Karpas-422 (cell line): Measurements from ENCODE around the gene CROT. TPM values are rescaled to one million over a fixed set of nuclear protein-coding genes. Genes with fewer than 3 reads are reported as not detected.

Experiments
- DNase-seq: peaks from one replicate; pipeline ENCODE4 v3.0.0-alpha.2; 2015
- H2AFZ ChIP-seq: fragments of 200-600 bp; sonication (generic); 2 replicates; pipeline ENCODE4 v1.6.1; 2014; ENCODE audit warnings: antibody characterized with exemption, low read length, mixed read lengths
- H3K27ac ChIP-seq: fragments of 200-600 bp; sonication (generic); 2 replicates; pipeline ENCODE4 v1.5.1; 2014; ENCODE audit warnings: mild to moderate bottlenecking, low read length, moderate library complexity
- H3K27me3 ChIP-seq: fragments of 200-600 bp; sonication (generic); 2 replicates; pipeline ENCODE4 v1.6.1; 2014; ENCODE audit warnings: low read length, mixed read lengths
- H3K36me3 ChIP-seq: fragments of 200-600 bp; sonication (generic); 2 replicates; pipeline ENCODE4 v1.6.1; 2014; ENCODE audit warnings: low read length, mixed read lengths; ENCODE audit not compliant: insufficient read depth
- H3K4me1 ChIP-seq: fragments of 200-600 bp; sonication (generic); 2 replicates; pipeline ENCODE4 v1.6.1; 2014; ENCODE audit warnings: mild to moderate bottlenecking, low read length, mixed read lengths
- H3K4me2 ChIP-seq: fragments of 200-600 bp; sonication (generic); 2 replicates; pipeline ENCODE4 v1.6.1; 2014; ENCODE audit warnings: low read length, low read depth, mild to moderate bottlenecking; ENCODE audit not compliant: poor library complexity, severe bottlenecking
- H3K4me3 ChIP-seq: fragments of 200-600 bp; sonication (generic); 2 replicates; pipeline ENCODE4 v1.5.1; 2014; ENCODE audit warnings: mild to moderate bottlenecking, antibody characterized with exemption, low read length, mixed read lengths
- H3K79me2 ChIP-seq: fragments of 200-600 bp; sonication (generic); 2 replicates; pipeline ENCODE4 v1.6.1; 2014; ENCODE audit warnings: mild to moderate bottlenecking, low read length, mixed read lengths
- H3K9ac ChIP-seq: fragments of 200-600 bp; sonication (generic); 2 replicates; pipeline ENCODE4 v1.6.0; 2014; ENCODE audit warnings: low read length
- H3K9me2 ChIP-seq: fragments of 200-600 bp; sonication (generic), shearing (Covaris generic); replicated peaks from 2 replicates; pipeline ENCODE4 v1.6.0; 2014; ENCODE audit warnings: mild to moderate bottlenecking, low read length, moderate library complexity; ENCODE audit not compliant: insufficient read depth
- H3K9me3 ChIP-seq: fragments of 300-700, 200-600 bp; sonication (generic); 2 replicates; pipeline ENCODE4 v1.6.1; 2014; ENCODE audit warnings: low read length, mixed read lengths
- H4K20me1 ChIP-seq: fragments of 200-600 bp; sonication (generic); 2 replicates; pipeline ENCODE4 v1.6.1; 2014; ENCODE audit warnings: mild to moderate bottlenecking, antibody characterized with exemption, low read length, low read depth; ENCODE audit not compliant: insufficient read depth
- total RNA-seq: library from RNA; depleted of rRNA; stranded (reverse); fragments of >200 nt; shearing (Covaris generic); gene quantifications from 2 replicates; pipeline ENCODE4 v1.2.3, GENCODE V29; 2014; ENCODE audit warnings: low replicate concordance

The CROT gene
- total RNA-seq, 1 experiment from 2014 or later: 15.3 TPM

GRCh38 chr7:87332321-87332720 lies 13.1 kb upstream of the CROT start:
- no peaks in the 10 kb centered on the region for H3K27me3 ChIP-seq
- 0 out of 2 replicates have a peak, but pooled peaks cover 6% of the 10 kb centered on the region for H3K36me3 ChIP-seq
- H3K4me2 ChIP-seq: no peak overlapping the region
- H3K9ac ChIP-seq: no peak overlapping the region
- no peaks in the 10 kb centered on the region for H3K4me1 ChIP-seq
- H2AFZ ChIP-seq: no peak overlapping the region
- no peaks in the 10 kb centered on the region for H3K9me2 ChIP-seq
- peak; percentile 21 for DNase-seq
- H3K27ac ChIP-seq: no peak overlapping the region
- H3K9me3 ChIP-seq: peaks cover 19% of the 10 kb centered on the region
- H4K20me1 ChIP-seq: no peaks in the 10 kb centered on the region
- H3K79me2 ChIP-seq: no peaks in the 10 kb centered on the region
- no peak overlapping the region for H3K4me3 ChIP-seq

- Histone ChIP-seq H3K4me1 (no peaks in the 10 kb centered on the region), H3K36me3 (peaks cover 19% of the 10 kb centered on the region; the same call in 1 of the 2 replicates), H3K4me3 (no peak overlapping the region), H3K9me3 (no peaks in the 10 kb centered on the region), H3K9ac (no peak overlapping the region), H3K4me2 (no peak overlapping the region), H3K27ac (no peak overlapping the region), H3K79me2 (no peaks in the 10 kb centered on the region), H2AFZ (no peak overlapping the region), H3K27me3 (no peaks in the 10 kb centered on the region), H4K20me1 (no peaks in the 10 kb centered on the region), H3K9me2 (no peaks in the 10 kb centered on the region)
- no peak for DNase-seq
Measured at GRCh38 chr7:87336136-87336535, 9.3 kb upstream of the CROT start.

GRCh38 chr7:87337331-87337730 lies 8.1 kb upstream of the CROT start:
- no peaks in the 10 kb centered on the region for H4K20me1 ChIP-seq
- DNase-seq: peak; percentile 34
- H3K27ac ChIP-seq: no peak overlapping the region
- H3K4me3 ChIP-seq: no peak overlapping the region
- no peaks in the 10 kb centered on the region for H3K9me3 ChIP-seq
- H3K9me2 ChIP-seq: no peaks in the 10 kb centered on the region
- no peak overlapping the region for H2AFZ ChIP-seq
- peaks cover 6% of the 10 kb centered on the region for H3K4me1 ChIP-seq
- no peak overlapping the region for H3K9ac ChIP-seq
- H3K79me2 ChIP-seq: peaks cover 10% of the 10 kb centered on the region
- no peaks in the 10 kb centered on the region for H3K27me3 ChIP-seq
- peaks cover 19% of the 10 kb centered on the region; the same call in 1 of the 2 replicates for H3K36me3 ChIP-seq
- H3K4me2 ChIP-seq: no peak overlapping the region

- no peaks in the 10 kb centered on the region for H3K27me3 ChIP-seq
- peaks cover 31% of the 10 kb centered on the region for H3K79me2 ChIP-seq
- H3K9me3 ChIP-seq: no peaks in the 10 kb centered on the region
- no peaks in the 10 kb centered on the region for H3K9me2 ChIP-seq
- H3K4me2 ChIP-seq: no peak overlapping the region
- no peak overlapping the region for H3K4me3 ChIP-seq
- H3K36me3 ChIP-seq: peaks cover 19% of the 10 kb centered on the region; the same call in 1 of the 2 replicates
- peak; percentile 28 for DNase-seq
- peaks cover 26% of the 10 kb centered on the region for H3K4me1 ChIP-seq
- no peak overlapping the region for H3K9ac ChIP-seq
- no peaks in the 10 kb centered on the region for H4K20me1 ChIP-seq
- no peak overlapping the region for H3K27ac ChIP-seq
- H2AFZ ChIP-seq: no peak overlapping the region
Measured at GRCh38 chr7:87339373-87339897, 6.0 kb upstream of the CROT start.

GRCh38 chr7:87341441-87341840 lies 4.0 kb upstream of the CROT start:
- Histone ChIP-seq H2AFZ (no peak overlapping the region), H3K4me2 (no peak overlapping the region), H3K9me3 (no peaks in the 10 kb centered on the region), H3K36me3 (peaks cover 13% of the 10 kb centered on the region; the same call in 1 of the 2 replicates), H3K9ac (no peak overlapping the region), H3K9me2 (no peaks in the 10 kb centered on the region), H3K27me3 (no peaks in the 10 kb centered on the region), H4K20me1 (no peaks in the 10 kb centered on the region), H3K79me2 (peaks cover 45% of the 10 kb centered on the region), H3K4me3 (no peak overlapping the region), H3K4me1 (peaks cover 32% of the 10 kb centered on the region), H3K27ac (no peak overlapping the region)
- DNase-seq: peak; percentile 35

GRCh38 chr7:87342231-87342630 lies 3.2 kb upstream of the CROT start:
- Histone ChIP-seq H2AFZ (no peak overlapping the region), H3K9me3 (no peaks in the 10 kb centered on the region), H3K36me3 (peaks cover 13% of the 10 kb centered on the region; the same call in 1 of the 2 replicates), H3K4me1 (peaks cover 40% of the 10 kb centered on the region), H3K9me2 (no peaks in the 10 kb centered on the region), H3K27ac (no peak overlapping the region), H4K20me1 (no peaks in the 10 kb centered on the region), H3K4me3 (no peak overlapping the region), H3K9ac (no peak overlapping the region), H3K27me3 (no peaks in the 10 kb centered on the region), H3K79me2 (peaks cover 51% of the 10 kb centered on the region), H3K4me2 (peak overlapping the region; percentile 96)
- DNase-seq: no peak

- no peaks in the 10 kb centered on the region for H3K9me3 ChIP-seq
- peak overlapping the region; percentile 87 for H3K4me3 ChIP-seq
- peak; percentile 63 for DNase-seq
- H3K79me2 ChIP-seq: peaks cover 55% of the 10 kb centered on the region
- peaks cover 23% of the 10 kb centered on the region for H3K36me3 ChIP-seq
- H3K9me2 ChIP-seq: no peaks in the 10 kb centered on the region
- peak overlapping the region; percentile 86 for H3K9ac ChIP-seq
- H3K4me1 ChIP-seq: peaks cover 41% of the 10 kb centered on the region
- H3K4me2 ChIP-seq: peak overlapping the region; percentile 96
- no peaks in the 10 kb centered on the region for H4K20me1 ChIP-seq
- H3K27me3 ChIP-seq: no peaks in the 10 kb centered on the region
- peak overlapping the region; percentile 78 for H3K27ac ChIP-seq
- 0 out of 2 replicates have a peak overlapping the region, but pooled peaks have one; percentile 36 for H2AFZ ChIP-seq
Measured at GRCh38 chr7:87344446-87344845, 1.0 kb upstream of the CROT start.

- Histone ChIP-seq H3K79me2 (peaks cover 57% of the 10 kb centered on the region), H3K27ac (no peak overlapping the region), H3K9ac (peak overlapping the region; percentile 86), H3K9me3 (no peaks in the 10 kb centered on the region), H3K4me1 (peaks cover 41% of the 10 kb centered on the region), H3K36me3 (peaks cover 32% of the 10 kb centered on the region), H3K9me2 (no peaks in the 10 kb centered on the region), H3K4me3 (peak overlapping the region; percentile 87), H2AFZ (peak overlapping the region; percentile 84; the same call in 1 of the 2 replicates), H3K4me2 (peak overlapping the region; percentile 96), H4K20me1 (no peaks in the 10 kb centered on the region), H3K27me3 (no peaks in the 10 kb centered on the region)
- DNase-seq: no peak
Measured at GRCh38 chr7:87345962-87346371, 503 bp downstream of the CROT start.
